ENCODE measurements around the gene SUPT3H. TPM values are rescaled to one million over a fixed set of nuclear protein-coding genes. Genes with fewer than 3 reads are reported as not detected.

SUPT3H gene
- total RNA-seq, 1 donor: 4.7 TPM

DNA sequence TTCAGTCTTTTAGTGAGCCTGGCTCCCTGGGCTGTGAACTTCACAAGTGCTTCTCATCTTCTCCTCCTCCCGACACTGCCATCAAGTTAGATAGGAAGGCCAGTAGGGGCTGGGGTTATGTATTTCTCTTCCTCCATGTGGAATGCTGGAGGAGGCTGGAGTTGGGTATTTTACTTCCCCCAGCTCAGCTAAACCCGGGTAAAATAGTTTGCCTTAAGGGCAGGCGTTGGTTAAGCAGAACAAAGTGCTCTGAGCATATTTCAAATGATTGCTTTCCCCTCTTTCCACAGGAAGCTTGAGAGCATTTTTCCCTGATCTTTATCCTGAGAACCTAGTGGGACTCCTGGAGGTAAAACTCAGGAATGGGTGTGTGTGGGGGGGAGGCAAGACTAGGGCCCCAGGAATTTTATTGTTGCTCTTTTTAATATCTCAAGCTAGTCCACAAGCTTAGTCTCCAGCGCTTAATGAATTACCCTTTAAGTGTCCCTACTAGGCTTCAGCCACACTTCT, 16.9 kb upstream of the SUPT3H start:
- no peak overlapping the region for H2AFZ ChIP-seq (ENCODE audit: low read length)
- no peak overlapping the region for H3K27ac ChIP-seq (ENCODE audit: low read depth, low read length)
- no peaks in the 10 kb centered on the region for H4K20me1 ChIP-seq (ENCODE audit: insufficient read depth, low read length)
- H3K9me3 ChIP-seq (ENCODE audit: low read depth, low read length): no peaks in the 10 kb centered on the region
- no peak overlapping the region for H3K4me3 ChIP-seq (ENCODE audit: insufficient read depth, low read length)
- no peak overlapping the region for H3K4me2 ChIP-seq (ENCODE audit: insufficient read depth, low read length)
- DNase-seq (ENCODE audit: insufficient read length, low spot score, missing footprints): no peak
- no peaks in the 10 kb centered on the region for H3K36me3 ChIP-seq (ENCODE audit: insufficient read depth, low read length)
- no peaks in the 10 kb centered on the region for H3K27me3 ChIP-seq (ENCODE audit: insufficient read depth, low read length)
- TF ChIP-seq, protein P1, sequence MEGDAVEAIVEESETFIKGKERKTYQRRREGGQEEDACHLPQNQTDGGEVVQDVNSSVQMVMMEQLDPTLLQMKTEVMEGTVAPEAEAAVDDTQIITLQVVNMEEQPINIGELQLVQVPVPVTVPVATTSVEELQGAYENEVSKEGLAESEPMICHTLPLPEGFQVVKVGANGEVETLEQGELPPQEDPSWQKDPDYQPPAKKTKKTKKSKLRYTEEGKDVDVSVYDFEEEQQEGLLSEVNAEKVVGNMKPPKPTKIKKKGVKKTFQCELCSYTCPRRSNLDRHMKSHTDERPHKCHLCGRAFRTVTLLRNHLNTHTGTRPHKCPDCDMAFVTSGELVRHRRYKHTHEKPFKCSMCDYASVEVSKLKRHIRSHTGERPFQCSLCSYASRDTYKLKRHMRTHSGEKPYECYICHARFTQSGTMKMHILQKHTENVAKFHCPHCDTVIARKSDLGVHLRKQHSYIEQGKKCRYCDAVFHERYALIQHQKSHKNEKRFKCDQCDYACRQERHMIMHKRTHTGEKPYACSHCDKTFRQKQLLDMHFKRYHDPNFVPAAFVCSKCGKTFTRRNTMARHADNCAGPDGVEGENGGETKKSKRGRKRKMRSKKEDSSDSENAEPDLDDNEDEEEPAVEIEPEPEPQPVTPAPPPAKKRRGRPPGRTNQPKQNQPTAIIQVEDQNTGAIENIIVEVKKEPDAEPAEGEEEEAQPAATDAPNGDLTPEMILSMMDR (IDR thresholded peaks at IDR 0.05; ENCODE audit: extremely low read depth, low read depth, low read length): no peak
- H3K4me1 ChIP-seq (ENCODE audit: insufficient read depth, low read length): peaks cover 8% of the 10 kb centered on the region
- H3K79me2 ChIP-seq (ENCODE audit: insufficient read depth, low read length): no peaks in the 10 kb centered on the region

DNA sequence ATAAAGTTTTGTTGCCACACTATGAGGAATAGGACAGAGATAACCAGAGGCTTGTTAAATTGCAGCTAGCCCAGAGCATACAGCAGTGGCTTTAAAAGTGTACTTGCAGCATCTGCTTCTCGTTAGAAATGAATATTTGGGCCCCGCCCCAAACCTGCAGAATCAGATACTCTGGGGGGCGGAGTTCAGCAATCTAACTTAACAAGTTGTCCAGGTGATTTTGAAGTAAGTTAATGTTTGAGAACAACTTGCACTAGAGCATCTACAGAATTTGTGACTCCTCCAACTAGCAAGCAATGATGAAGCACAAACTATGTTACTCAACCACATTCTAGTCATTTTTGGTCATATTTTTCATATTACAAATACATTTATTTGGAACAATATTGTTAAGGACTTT, 10.6 kb upstream of the SUPT3H start:
- TF ChIP-seq, protein P1 (IDR thresholded peaks at IDR 0.05; ENCODE audit: extremely low read depth, low read depth, low read length): no peak
- Histone ChIP-seq H3K4me2 (ENCODE audit: insufficient read depth, low read length) (peak overlapping the region; percentile 32), H3K36me3 (ENCODE audit: insufficient read depth, low read length) (no peaks in the 10 kb centered on the region), H4K20me1 (ENCODE audit: insufficient read depth, low read length) (no peaks in the 10 kb centered on the region), H3K4me3 (ENCODE audit: insufficient read depth, low read length) (peak overlapping the region; percentile 25), H2AFZ (ENCODE audit: low read length) (no peak overlapping the region), H3K27me3 (ENCODE audit: insufficient read depth, low read length) (no peaks in the 10 kb centered on the region), H3K27ac (ENCODE audit: low read depth, low read length) (peak overlapping the region; percentile 57), H3K79me2 (ENCODE audit: insufficient read depth, low read length) (no peaks in the 10 kb centered on the region), H3K9me3 (ENCODE audit: low read depth, low read length) (no peaks in the 10 kb centered on the region), H3K4me1 (ENCODE audit: insufficient read depth, low read length) (peaks cover 42% of the 10 kb centered on the region)
- no peak for DNase-seq (ENCODE audit: insufficient read length, low spot score, missing footprints)

DNA sequence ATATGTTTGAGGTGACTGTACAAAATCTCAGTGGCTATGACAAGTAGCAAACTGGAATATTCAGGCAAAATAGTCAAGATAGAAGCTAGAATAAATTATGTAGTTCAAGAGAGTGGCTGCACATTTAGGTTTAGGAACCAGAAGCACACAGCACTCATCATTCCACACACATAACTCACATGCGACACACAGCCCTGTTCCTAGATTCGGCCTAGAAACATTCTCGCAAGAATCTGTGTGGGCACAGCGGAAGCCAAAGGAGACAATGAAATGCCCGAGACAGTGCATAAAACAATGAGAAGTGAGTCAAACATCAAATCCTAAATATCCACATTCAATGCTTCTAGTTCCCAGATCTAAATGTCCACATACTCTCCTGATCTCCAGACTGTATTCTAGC, 9.5 kb upstream of the SUPT3H start:
- DNase-seq (ENCODE audit: insufficient read length, low spot score, missing footprints): no peak
- H3K27ac ChIP-seq (ENCODE audit: low read depth, low read length): peak overlapping the region; percentile 57
- peak overlapping the region; percentile 32 for H3K4me2 ChIP-seq (ENCODE audit: insufficient read depth, low read length)
- H3K9me3 ChIP-seq (ENCODE audit: low read depth, low read length): no peaks in the 10 kb centered on the region
- H3K36me3 ChIP-seq (ENCODE audit: insufficient read depth, low read length): no peaks in the 10 kb centered on the region
- TF ChIP-seq, protein P1 (IDR thresholded peaks at IDR 0.05; ENCODE audit: extremely low read depth, low read depth, low read length): no peak
- no peaks in the 10 kb centered on the region for H3K27me3 ChIP-seq (ENCODE audit: insufficient read depth, low read length)
- H2AFZ ChIP-seq (ENCODE audit: low read length): peak overlapping the region; percentile 20
- peaks cover 3% of the 10 kb centered on the region for H4K20me1 ChIP-seq (ENCODE audit: insufficient read depth, low read length)
- H3K79me2 ChIP-seq (ENCODE audit: insufficient read depth, low read length): no peaks in the 10 kb centered on the region
- peak overlapping the region; percentile 1 for H3K4me3 ChIP-seq (ENCODE audit: insufficient read depth, low read length)
- H3K4me1 ChIP-seq (ENCODE audit: insufficient read depth, low read length): peaks cover 42% of the 10 kb centered on the region

DNA sequence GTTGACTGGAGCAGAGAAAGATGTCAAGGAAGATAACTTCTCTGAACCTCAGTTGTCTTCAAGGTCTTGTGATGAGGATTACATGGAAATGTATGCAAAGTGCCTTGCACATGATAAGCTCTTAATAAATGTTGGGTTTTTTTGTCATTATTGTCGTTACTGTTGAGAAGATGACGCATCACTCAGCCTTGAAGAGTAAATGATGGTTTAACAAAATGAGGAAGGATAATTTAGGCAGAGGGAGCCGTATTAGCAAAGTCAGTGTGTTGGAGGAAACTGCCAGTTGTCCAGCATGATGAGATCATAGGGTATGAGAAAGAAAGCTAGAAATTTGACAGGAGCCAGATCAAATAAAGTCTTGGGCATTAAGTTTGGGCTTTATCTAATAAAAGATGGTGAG, 8.8 kb upstream of the SUPT3H start:
- Histone ChIP-seq H4K20me1 (ENCODE audit: insufficient read depth, low read length) (peaks cover 3% of the 10 kb centered on the region), H3K27ac (ENCODE audit: low read depth, low read length) (peak overlapping the region; percentile 57), H3K4me1 (ENCODE audit: insufficient read depth, low read length) (peaks cover 42% of the 10 kb centered on the region), H3K4me2 (ENCODE audit: insufficient read depth, low read length) (peak overlapping the region; percentile 32), H3K36me3 (ENCODE audit: insufficient read depth, low read length) (no peaks in the 10 kb centered on the region), H3K27me3 (ENCODE audit: insufficient read depth, low read length) (no peaks in the 10 kb centered on the region), H3K4me3 (ENCODE audit: insufficient read depth, low read length) (no peak overlapping the region), H3K79me2 (ENCODE audit: insufficient read depth, low read length) (no peaks in the 10 kb centered on the region), H2AFZ (ENCODE audit: low read length) (no peak overlapping the region), H3K9me3 (ENCODE audit: low read depth, low read length) (no peaks in the 10 kb centered on the region)
- TF ChIP-seq, protein P1 (IDR thresholded peaks at IDR 0.05; ENCODE audit: extremely low read depth, low read depth, low read length): no peak
- DNase-seq (ENCODE audit: insufficient read length, low spot score, missing footprints): no peak

All from osteoblast (primary cell).